DND-41 (cell line): ENCODE data around the gene ACRV1.

ENCODE experiments used
- ATAC-seq: fragments of 200-7000 bp; cut with Tn5 transposase; 3 replicates; pipeline ENCODE4 v1.9.1; 2021; ENCODE audit warnings: low read depth; ENCODE audit not compliant: insufficient read depth
- DNase-seq: peaks from one replicate; pipeline ENCODE4 v3.0.0-alpha.2; 2020
- H2AFZ ChIP-seq: 2 replicates; pipeline ENCODE4 v1.6.0; 2012; ENCODE audit warnings: low read depth, low read length
- H3K27ac ChIP-seq: 2 replicates; pipeline ENCODE4 v1.5.1; 2012; ENCODE audit warnings: low read length, inconsistent platforms
- H3K27me3 ChIP-seq: fragments of 200-600 bp; sonication (generic); 2 replicates; pipeline ENCODE4 v1.6.0; 2012; ENCODE audit warnings: low read length, mild to moderate bottlenecking, inconsistent platforms; ENCODE audit not compliant: insufficient read depth, poor library complexity
- H3K36me3 ChIP-seq: 2 replicates; pipeline ENCODE4 v1.5.1; 2012; ENCODE audit warnings: low read length, inconsistent platforms; ENCODE audit not compliant: insufficient read depth
- H3K4me1 ChIP-seq: 2 replicates; pipeline ENCODE4 v1.5.1; 2012; ENCODE audit warnings: mild to moderate bottlenecking, low read length; ENCODE audit not compliant: insufficient read depth
- H3K4me2 ChIP-seq: 2 replicates; pipeline ENCODE4 v1.6.0; 2012; ENCODE audit warnings: mild to moderate bottlenecking, moderate library complexity, low read length, inconsistent platforms; ENCODE audit not compliant: insufficient read depth
- H3K4me3 ChIP-seq, 2 experiments: fragments of 200-600 bp in 1 of 2; shearing (Covaris generic) in 1 of 2; 2 replicates each; pipeline ENCODE4 v1.5.1; 2012 to 2016; ENCODE audit warnings: inconsistent platforms in 2 of 2, low read length in 2 of 2, mild to moderate bottlenecking in 2 of 2, low read depth in 1 of 2, moderate library complexity in 1 of 2
- H3K79me2 ChIP-seq: 2 replicates; pipeline ENCODE4 v1.6.0; 2012; ENCODE audit warnings: low read length, inconsistent platforms; ENCODE audit not compliant: insufficient read depth
- H3K9ac ChIP-seq: 2 replicates; pipeline ENCODE4 v1.6.0; 2012; ENCODE audit warnings: low read depth, mild to moderate bottlenecking, inconsistent platforms, low read length, moderate library complexity
- H3K9me3 ChIP-seq: 2 replicates; pipeline ENCODE4 v1.5.1; 2012; ENCODE audit warnings: low read length, moderate library complexity, mild to moderate bottlenecking, inconsistent platforms; ENCODE audit not compliant: insufficient read depth, severe bottlenecking
- H4K20me1 ChIP-seq: 2 replicates; pipeline ENCODE4 v1.6.0; 2012; ENCODE audit warnings: low read length; ENCODE audit not compliant: insufficient read depth
- EZH2 ChIP-seq: IDR thresholded peaks from 3 replicates; pipeline ENCODE4 v1.6.1; 2012; ENCODE audit warnings: borderline replicate concordance, low read depth, mild to moderate bottlenecking, moderate library complexity, low read length, inconsistent platforms; ENCODE audit not compliant: severe bottlenecking
- TF ChIP-seq, protein P1 (sequence below): IDR thresholded peaks from 2 replicates; pipeline ENCODE4 v1.5.1; 2012; ENCODE audit warnings: borderline replicate concordance, low read length, moderate library complexity, mild to moderate bottlenecking; ENCODE audit not compliant: poor library complexity, severe bottlenecking; ENCODE audit errors: extremely low read depth

Gene ACRV1

DNA sequence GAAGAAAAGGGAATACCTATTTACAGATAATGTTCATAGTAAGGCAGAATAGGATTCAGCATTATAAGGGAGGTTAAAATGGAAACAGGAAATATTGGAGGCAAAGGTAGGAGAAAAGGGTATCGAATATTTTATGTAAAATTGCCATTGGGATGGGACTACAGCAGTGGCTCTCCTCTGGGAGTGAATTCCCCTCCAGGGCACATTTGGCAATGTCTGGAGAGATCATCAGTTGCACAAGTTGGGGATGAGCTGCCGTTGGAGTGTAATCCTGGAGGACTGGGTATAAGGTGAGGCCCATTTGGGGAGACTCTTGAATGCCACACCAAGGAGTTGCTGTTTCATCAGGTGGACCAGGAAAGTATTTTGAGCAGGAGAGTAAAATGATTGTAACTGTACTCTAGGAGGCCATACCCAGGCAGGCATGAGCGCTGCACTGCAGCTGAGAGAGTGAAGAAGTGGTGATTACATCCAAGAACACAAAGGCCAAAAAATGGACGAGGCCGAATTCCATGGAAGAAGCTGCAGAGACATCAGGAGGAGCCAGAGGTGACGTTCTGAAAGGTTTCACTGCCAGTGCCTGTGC is 8.7 kb upstream of the ACRV1 start:
- no peaks in the 10 kb centered on the region for H3K27me3 ChIP-seq
- DNase-seq = no peak
- no peaks in the 10 kb centered on the region for H3K4me1 ChIP-seq
- no peak overlapping the region for H3K4me2 ChIP-seq
- H3K36me3 ChIP-seq = no peaks in the 10 kb centered on the region
- H3K79me2 ChIP-seq = no peaks in the 10 kb centered on the region
- no peak overlapping the region for H2AFZ ChIP-seq
- ATAC-seq = no peak
- H3K9me3 ChIP-seq = no peaks in the 10 kb centered on the region
- no peak overlapping the region for H3K27ac ChIP-seq
- TF ChIP-seq, protein P1, sequence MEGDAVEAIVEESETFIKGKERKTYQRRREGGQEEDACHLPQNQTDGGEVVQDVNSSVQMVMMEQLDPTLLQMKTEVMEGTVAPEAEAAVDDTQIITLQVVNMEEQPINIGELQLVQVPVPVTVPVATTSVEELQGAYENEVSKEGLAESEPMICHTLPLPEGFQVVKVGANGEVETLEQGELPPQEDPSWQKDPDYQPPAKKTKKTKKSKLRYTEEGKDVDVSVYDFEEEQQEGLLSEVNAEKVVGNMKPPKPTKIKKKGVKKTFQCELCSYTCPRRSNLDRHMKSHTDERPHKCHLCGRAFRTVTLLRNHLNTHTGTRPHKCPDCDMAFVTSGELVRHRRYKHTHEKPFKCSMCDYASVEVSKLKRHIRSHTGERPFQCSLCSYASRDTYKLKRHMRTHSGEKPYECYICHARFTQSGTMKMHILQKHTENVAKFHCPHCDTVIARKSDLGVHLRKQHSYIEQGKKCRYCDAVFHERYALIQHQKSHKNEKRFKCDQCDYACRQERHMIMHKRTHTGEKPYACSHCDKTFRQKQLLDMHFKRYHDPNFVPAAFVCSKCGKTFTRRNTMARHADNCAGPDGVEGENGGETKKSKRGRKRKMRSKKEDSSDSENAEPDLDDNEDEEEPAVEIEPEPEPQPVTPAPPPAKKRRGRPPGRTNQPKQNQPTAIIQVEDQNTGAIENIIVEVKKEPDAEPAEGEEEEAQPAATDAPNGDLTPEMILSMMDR = no peak
- no peak for TF ChIP-seq EZH2
- H3K4me3 ChIP-seq = no peak overlapping the region
- H4K20me1 ChIP-seq = no peaks in the 10 kb centered on the region
- no peak overlapping the region for H3K9ac ChIP-seq

DNA sequence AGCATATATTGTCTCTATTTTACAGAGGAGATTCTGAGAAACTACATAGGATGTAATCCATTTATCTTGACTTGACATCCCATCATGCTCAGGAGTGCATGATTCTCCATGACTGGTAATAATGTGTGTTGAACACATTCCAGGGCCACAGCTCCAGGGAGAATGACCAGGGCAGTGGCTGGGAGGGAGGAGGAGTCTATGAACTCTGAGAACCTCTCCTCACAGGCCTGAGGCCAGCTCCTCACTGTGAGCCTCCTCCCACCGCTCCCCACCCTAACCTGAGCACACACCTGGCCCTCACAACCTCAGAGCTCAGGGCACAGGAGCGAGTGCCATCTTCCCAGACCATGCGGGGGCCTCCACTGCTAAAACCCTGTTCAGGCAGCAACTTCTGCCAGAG is 8.0 kb upstream of the ACRV1 start:
- Histone ChIP-seq H3K36me3 (0 out of 2 replicates have a peak, but pooled peaks cover 1% of the 10 kb centered on the region), H3K27me3 (no peaks in the 10 kb centered on the region), H4K20me1 (no peaks in the 10 kb centered on the region), H3K9me3 (no peaks in the 10 kb centered on the region), H3K79me2 (no peaks in the 10 kb centered on the region), H3K4me2 (no peak overlapping the region), H3K27ac (no peak overlapping the region), H3K9ac (no peak overlapping the region), H3K4me3 (no peak overlapping the region), H3K4me1 (no peaks in the 10 kb centered on the region), H2AFZ (no peak overlapping the region)
- ATAC-seq = no peak
- DNase-seq = no peak
- TF ChIP-seq, protein P1 = no peak
- no peak for TF ChIP-seq EZH2

DNA sequence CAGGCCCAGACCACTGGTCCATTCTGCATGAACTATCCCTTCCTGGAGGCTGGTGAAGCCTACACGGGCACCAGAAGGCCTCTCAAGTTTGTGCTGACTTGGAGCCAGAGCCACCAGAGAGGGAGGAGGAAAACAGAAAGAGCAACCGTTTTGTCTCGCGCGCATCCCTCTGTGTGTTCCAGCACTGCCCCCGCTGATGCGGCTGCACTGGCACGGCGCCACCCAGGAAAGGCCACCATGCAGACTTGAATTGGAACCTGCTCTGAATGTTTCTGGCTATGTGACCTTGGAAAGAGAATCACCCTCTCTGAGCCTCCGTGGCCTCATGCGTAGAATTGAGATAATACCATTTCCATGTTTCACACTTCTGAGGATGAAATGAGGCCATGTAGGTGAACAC is 7.4 kb upstream of the ACRV1 start:
- H4K20me1 ChIP-seq = no peaks in the 10 kb centered on the region
- H2AFZ ChIP-seq = no peak overlapping the region
- ATAC-seq = no peak
- no peaks in the 10 kb centered on the region for H3K9me3 ChIP-seq
- H3K4me1 ChIP-seq = no peaks in the 10 kb centered on the region
- no peak for DNase-seq
- H3K4me3 ChIP-seq = no peak overlapping the region
- H3K79me2 ChIP-seq = no peaks in the 10 kb centered on the region
- H3K4me2 ChIP-seq = no peak overlapping the region
- no peaks in the 10 kb centered on the region for H3K27me3 ChIP-seq
- TF ChIP-seq, protein P1 = no peak
- no peak for TF ChIP-seq EZH2
- no peak overlapping the region for H3K27ac ChIP-seq
- H3K36me3 ChIP-seq = 0 out of 2 replicates have a peak, but pooled peaks cover 3% of the 10 kb centered on the region
- no peak overlapping the region for H3K9ac ChIP-seq

DNA sequence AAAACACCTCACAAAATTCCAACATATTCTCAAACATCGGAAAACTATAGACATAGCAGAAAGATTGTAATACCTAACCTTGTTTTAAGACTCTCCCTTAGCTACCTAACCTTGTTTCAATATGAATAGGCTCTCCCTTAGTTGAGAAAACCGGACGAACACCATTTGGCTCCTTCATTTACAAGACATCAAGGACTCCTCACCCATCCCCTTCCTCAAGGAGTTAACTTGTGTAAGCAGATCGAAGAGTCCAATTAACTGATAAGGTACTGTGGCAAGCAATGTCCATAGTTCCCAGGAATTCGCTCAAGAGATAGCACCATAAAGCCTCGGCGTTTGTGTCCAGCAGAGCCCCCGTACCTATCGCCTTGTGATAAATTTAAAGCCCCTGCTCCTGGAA is 4.6 kb upstream of the ACRV1 start:
- Histone ChIP-seq H3K27me3 (no peaks in the 10 kb centered on the region), H3K4me2 (no peak overlapping the region), H3K27ac (no peak overlapping the region), H3K79me2 (no peaks in the 10 kb centered on the region), H3K9ac (no peak overlapping the region), H2AFZ (no peak overlapping the region), H3K4me1 (no peaks in the 10 kb centered on the region), H3K4me3 (no peak overlapping the region), H3K36me3 (0 out of 2 replicates have a peak, but pooled peaks cover 4% of the 10 kb centered on the region), H3K9me3 (no peaks in the 10 kb centered on the region), H4K20me1 (no peaks in the 10 kb centered on the region)
- ATAC-seq (no peak), DNase-seq (no peak)
- TF ChIP-seq, protein P1 = no peak
- no peak for TF ChIP-seq EZH2
